Astrocyte of the hippocampus (primary cell): ENCODE results near the gene DSTN.

Experiments
- DNase-seq: peaks from one replicate; pipeline ENCODE4 v3.0.0; 2011; ENCODE audit warnings: low read depth, low spot score

The DSTN gene

DNA sequence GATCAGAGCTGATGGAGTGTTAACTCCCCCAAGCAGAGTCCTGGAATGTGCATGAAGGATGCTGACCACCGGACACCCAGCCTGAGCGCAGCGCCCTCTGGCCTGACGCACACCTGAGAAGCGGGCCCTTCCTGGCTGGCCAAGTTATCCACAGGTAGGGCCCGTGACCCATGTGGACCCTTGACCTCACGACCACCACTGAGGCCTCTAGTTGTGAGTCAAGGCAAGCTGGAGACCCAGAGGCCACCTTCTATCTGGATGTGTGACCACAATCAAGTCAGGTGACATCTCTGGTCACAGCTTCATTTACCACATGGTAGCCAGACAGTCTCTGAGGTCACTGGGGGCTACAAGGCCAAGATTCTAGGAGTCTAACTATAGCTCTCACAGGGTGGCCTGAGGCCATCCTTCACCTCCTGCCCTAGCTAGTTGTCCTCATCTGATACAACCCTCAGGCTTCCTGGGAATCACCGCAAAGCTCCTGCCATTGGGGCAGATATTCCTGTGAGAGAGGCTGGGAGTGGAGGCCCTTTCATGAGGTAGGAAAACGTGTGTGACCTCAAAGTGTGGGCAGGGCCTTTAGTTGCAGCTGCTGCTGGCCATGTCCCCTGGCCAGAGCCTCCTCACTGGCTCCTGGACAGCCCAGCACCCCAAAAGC is 53.1 kb downstream of the DSTN start:
- DNase-seq: no peak

DNA sequence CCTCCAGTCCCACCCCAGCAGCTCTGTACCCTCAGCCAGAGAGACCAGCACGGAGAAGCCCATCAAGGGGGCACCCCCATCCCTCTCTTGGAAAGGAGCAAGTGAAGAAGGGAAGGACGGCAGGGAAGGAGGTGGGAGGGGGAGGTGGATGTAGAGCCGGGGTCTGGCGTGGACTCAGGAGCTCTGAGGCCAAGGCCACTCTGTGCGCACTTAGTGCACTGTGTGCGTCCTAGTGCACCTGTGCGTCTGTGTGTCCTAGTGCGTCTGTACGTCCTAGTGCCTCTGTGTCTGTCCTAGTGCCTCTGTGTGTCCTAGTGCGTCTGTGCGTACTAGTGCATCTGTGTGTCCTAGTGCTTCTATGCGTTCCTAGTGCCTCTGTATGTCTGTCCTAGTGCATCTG is 54.2 kb downstream of the DSTN start:
- no peak for DNase-seq

DNA sequence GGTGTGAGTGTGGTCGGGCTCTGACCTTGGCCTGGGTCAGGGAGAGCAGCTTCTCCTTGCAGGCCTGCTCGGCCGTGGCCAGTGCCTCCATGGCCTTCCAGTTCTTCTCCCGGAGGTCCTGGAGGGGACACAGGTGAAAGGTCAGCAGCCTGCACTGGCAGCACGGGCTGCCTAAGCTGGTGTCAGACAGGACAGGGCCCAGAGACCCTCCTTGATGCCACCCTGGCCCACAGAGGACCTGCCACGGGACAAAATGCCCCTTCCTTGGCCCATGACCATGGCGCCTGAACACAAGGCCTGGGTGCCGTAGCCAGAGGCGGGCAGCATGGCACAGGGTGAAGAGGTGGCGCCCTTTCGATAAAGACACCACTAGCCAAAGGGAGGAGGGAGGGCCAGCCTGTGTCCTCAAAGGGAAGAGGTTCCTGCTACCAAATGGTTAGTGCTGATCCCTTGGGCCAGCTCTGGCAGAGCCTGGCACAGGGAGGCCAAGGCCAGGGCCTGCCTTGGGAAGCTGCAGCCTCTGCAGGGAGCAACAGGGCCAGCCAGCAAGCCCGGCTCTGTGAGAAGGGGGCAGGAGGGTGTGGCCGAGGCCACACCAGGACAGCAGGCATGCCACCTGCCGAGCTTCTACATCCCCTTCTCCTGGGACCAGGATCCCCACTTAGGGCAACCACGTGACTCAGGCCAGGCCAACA is 54.8 kb downstream of the DSTN start:
- no peak for DNase-seq

DNA sequence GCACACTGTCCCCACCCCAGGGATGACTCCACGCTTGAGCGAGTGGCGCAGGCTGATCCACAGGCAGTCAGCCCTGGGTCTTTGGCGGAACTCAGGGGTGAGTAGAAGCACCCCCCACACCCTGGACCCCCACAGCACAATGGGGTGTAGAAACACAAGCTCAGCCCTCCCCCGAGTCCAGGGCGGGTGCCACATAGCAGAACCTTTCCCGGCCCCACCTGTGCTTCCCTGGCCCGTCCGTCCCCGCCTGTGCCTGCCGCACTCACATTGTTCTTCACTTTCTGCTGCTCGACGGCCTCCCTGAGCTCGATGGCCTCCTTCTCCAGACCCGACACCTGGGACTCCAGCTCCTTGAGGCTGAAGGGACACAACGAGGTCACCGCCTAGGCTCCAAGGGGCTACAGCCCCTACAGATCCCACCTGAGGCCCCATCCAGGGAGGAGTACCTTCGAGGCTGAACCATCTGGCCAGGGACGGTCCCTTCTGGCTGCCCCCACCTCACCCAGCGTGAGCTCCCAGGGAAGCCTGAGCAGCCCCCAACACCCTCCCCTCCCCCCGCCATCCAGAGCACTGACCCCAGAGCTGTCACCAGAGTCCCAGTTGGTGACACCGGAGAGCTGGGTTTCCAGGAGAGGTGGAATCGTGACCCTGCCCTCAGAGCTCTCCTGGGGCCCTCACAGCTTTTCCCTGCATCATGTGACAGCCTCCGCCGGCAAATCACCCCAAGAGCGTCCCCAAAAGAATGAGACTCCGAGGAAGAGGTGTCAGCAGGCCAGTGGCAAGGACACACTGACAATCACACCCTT is 55.6 kb downstream of the DSTN start:
- no peak for DNase-seq

DNA sequence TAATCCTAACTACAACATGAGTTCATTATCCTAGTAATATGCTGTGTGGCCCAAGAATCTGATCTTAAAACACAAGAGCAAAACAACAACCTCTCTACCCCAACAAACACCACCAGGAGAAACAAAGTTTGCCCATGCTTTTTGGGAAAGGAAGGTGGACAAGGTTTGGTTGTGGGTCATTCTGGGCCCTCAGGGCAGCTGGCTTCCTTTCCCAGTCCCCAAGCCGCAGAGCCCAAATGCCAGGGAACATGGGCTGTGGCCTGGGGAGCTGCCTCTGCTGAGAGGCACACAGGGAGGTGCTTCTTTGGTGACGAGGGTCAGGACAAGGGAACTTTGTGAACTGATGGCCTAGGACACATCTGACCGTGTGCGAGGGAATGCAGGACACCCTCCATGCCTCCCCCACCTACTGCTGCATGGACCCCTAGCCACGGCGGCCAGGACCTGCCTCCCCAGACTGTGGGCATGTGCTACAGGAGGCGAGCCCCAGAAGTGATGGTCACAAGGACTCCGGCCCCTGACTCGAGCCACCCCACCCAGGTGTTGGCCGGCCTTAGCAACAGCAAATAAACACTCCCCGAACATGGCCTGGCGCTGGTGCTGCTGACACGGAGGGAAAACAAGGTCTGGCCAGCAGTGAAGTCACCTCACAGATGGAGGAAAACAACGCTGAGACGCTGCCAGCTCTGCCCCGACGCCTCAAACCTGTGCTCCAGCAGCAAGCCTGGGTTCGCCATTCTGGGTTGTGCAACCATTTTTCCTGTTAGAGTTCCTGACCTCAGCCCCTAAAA is 56.5 kb downstream of the DSTN start:
- DNase-seq: no peak

DNA sequence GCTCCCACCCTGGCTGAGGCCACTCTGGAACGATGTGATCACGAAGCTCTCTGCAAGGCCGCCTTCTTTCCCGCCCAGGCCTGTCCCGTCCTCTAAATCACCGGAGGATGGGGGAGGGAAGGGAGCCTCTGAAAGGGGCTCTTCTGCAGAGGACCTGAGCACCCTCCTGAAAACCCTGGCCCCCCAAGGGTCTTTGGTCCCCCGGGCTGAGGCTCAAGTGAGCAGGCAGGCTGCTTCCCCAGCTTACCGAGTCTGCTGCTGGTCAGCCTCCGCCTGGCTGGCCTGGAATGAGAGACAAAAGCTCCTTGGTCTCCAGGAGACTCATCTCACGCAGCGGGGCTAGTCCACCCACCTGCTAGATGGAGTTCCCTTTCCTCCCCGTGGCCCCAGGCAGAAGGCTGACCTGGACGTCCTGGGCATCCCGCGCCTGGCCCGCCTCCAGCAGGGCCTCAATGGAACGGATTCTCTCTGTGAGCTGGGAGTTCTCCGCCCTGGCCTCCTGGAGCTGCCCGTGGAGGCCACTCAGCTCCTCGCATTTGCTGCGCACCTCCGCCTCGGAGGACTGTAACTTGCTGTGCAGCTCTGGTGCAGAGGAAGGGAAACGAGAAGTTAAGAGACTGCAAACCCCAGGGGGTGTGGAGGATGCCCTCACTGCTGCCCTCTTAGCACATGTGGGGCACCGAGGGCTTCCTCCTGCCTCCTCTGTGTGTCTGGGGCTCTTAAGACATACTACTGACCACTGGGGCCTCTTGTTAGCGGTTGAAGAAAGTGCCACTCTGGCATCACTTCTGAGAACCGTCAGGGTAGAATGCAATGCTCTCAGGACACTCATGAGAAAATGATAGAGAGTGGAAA is 57.5 kb downstream of the DSTN start:
- no peak for DNase-seq

DNA sequence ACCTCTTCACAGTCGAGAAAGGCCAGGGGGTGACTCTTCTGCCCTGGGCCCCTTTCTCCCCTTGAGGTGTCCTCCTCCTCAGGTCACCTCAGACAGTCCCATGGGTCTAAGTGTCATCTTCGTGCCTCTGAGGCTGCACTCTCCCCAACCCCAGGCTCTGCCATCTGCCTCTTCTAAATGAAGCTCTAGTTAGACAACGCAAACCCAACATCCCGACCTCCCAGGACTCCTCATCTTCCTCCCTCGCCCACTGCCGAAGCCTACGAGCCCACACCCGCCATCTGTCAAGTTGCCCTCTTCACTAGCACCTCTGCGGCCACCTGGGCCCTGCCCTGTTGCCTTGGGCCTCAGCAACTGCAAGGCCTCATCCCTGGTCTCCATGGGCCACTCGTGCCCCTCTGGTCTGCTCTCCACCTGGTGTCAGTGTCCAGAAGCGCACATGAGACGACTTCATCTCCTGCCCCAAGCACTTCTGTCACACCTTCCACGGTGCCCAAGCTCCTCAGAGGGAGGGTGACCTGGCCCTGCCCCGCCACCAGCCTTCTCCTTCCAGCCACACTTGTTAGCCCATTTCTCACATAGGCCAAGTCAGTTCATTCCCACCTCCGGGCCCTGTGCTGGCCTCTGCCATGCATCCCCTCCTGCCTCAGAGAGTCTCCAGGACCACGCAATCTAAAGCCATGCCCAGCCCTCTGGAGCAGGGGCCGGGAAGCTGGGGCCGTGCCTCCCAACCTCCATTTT is 58.4 kb downstream of the DSTN start:
- no peak for DNase-seq

DNA sequence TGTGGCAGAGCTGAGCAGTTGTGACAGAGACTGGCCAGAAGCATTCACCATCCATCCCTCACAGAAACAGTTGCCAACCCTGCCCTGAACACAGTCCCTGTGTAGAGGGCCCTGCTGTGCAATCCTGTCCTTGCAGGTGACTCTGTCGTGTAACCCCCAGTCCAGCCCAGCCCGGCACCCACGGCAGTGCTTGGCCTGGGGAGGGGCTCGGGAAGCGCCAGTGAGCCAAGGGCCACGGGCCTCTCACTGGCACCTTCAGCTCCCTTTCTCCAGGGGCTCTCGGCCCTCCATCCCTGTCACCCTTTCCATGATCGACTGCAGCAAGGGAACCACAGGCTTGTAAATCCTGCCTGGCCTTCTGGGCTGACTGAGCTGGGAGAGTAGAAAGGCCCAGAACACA is 59.1 kb downstream of the DSTN start:
- no peak for DNase-seq

DNA sequence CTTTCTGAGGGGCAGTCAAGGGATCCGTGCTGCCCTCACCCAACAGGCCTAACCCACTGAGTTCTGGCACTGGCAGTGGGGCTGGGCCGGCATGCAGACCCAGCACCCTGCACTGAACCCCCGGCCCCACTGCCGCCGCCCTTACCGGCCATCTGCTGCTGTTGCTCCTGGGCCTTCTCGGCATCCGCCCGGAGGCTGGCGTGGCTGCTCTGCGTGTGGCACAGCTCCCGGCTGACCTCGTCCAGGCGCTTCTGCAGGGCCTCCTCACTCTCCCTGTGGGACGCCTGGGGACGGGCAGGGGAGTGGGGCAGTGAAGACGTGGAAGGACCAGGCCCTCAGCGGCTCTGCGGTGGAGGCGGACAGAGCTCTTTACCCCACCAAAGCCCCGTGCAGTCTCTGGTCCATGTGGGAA is 59.8 kb downstream of the DSTN start:
- DNase-seq: no peak

DNA sequence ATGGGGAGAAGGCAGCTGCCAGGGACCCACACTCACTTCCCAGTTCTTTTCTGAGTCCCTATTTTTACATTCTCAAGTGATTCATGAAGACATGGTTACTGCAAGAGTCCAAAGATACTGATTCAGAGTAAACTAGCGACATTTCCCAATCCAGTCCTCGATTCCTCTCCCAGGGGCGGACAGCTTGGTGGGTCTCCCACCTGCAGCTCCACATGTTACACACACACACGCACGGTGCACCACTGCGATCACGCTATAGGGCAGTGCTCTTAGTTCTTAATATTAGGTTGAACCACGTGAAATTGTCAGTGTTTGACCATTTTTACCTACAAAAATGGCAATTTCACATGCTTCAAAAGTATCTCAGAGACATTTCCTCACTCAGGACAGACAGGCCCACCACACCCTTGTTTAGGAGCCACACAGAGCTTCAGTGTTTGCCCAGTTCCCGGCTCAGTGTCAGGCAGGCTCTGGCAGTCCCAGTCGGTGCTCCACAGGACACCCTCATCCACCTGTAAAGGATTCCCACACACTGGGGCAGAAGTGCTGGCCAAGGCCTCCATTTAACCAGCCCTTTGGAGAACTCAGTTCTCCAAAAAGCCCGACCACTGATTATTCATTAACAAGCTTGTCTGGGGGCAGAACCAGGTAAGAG is 60.4 kb downstream of the DSTN start:
- no peak for DNase-seq

DNA sequence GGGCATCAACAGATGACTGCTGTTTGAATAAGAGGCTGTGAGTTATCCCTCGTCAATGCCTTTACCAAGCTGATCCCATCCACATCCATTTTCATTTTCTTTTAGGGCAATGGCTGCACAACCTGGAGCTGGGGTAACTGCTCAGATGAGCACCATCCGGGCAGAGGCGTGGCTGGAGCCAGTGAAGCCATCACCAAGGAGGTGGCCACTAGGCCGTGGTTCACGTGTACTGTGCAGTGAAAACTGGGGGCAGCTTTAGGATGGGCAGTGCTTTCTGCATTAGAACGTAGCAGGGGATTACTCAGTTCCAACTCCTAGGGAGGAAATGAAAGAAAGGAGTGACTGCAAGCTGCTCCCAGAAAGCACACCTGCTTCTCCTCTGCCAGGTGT is 60.9 kb downstream of the DSTN start:
- no peak for DNase-seq

DNA sequence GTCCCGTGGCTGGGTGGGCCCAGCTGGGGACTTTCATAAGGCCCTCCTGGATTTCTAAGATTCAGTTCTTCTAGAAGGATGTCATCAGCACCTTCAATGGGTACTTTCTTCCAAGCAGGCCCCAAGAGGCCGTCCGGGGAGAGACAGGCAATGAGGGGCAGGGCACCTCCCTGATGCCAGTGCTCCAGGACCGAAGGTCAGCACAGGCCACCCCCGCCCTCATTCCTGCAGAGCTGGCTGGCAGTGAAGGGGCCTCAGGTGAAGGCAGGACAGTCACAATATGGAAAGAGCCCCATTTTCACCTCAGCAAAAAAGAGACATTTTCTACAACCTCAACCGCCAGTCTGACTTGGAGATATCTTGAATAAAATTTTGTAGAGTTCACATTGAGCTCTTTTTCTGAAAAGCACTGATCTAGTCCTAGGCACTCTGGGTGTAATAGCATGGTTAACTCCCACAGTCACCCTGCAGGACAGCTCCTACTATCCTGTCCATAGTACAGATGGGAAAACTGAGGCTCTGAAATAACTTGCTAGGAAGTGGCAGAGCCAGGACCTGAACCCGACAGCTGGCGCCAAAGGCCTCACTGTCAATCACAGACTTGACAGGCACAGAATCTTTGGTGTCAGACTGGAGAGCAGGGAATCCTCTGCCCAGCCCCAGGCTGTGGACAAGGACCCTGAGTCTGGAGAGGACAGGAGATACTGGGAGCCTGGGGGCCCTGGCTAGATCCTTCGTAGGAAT is 61.9 kb downstream of the DSTN start:
- no peak for DNase-seq

DNA sequence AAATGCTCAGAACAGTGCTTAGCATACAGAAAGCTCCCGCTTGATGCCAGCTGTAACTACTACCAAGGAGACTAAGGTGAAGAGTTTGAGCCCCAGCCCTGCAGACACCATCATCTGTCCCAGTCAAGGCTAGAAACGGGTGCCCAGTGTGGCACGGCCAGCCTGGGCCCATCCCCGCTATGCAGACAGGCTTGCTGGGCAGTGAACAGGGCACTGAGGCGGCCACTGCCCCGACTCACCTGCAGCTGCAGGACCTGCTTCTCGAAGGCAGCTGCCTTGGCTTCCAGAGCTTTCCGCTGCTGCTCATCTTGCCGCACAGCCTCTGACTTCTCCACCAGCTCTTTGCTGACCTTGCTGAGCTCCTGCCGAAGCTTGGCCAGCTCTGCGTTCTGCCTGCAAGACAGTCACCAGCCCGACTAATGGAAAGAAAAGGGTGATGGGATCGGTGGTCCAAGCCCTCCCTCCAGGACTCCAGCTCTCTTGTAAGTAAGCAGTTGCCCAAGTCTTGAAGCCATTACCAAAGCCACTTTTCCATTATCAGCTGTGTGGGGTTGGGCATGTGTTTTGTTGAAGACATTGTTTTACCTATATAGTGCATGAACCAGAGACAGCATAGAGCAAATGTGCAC is 63.5 kb downstream of the DSTN start:
- DNase-seq: no peak

DNA sequence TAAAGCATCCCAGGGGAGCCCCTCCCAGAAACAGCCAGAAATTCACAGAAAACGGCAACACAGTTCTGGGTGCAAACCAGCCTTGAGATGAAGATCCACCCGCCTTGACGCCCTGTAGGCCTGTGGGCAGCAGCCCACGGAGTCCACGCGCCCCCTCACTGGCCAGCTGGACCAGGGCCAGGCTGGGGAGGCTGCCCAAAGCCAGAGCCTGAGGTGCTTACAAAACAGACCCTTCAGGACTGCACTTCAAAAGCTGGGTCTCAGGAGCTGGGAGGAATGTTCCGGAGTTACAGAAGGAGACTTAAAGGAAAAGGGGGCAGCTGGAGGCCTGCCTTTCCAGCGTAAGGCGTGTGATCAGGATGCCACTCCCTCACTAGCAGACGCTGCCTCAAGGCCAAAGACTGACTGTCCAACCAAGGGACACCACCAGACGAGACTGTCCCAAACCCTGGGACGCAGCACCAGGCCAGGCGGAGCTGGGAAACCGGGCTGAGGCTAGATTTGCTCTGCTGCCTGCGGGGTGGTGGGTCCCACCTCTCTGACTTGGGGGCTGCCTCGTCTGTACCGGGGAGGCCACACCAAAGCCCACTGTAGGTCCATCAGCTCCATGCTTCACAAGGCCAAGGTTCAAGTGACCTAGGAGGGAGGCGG is 64.1 kb downstream of the DSTN start:
- DNase-seq: no peak

DNA sequence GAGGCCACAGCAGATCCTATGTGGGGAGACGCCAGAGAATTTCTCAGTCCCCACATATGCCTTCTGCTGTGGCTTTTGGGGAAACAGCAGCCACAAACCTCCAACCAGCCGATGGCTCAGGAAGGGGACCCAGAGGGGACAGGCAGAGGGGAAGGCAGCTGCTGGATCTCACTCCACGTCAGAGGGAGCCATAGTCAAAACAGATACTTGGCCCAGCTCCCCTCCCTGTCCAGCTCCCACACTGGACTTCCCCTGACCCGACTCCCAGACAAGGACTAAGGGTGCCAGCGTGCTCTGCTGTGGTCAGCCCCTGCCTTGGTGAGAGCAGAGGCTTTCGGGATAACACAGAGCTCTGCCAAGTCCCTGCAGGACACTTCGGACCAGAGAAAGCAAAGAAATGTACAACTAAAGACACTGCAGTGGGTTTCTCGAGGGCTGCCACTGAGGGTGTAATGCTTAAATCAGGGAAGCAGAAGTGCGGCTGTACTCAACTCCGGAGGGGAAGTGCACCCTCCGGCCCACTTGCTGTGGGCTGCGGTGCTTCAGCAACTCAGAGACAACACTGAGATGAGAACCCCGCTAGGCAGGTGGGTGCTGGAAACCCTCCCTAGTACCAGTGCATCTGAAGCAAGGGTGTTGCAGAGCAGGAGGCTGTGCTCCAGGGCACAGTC is 64.9 kb downstream of the DSTN start:
- no peak for DNase-seq

DNA sequence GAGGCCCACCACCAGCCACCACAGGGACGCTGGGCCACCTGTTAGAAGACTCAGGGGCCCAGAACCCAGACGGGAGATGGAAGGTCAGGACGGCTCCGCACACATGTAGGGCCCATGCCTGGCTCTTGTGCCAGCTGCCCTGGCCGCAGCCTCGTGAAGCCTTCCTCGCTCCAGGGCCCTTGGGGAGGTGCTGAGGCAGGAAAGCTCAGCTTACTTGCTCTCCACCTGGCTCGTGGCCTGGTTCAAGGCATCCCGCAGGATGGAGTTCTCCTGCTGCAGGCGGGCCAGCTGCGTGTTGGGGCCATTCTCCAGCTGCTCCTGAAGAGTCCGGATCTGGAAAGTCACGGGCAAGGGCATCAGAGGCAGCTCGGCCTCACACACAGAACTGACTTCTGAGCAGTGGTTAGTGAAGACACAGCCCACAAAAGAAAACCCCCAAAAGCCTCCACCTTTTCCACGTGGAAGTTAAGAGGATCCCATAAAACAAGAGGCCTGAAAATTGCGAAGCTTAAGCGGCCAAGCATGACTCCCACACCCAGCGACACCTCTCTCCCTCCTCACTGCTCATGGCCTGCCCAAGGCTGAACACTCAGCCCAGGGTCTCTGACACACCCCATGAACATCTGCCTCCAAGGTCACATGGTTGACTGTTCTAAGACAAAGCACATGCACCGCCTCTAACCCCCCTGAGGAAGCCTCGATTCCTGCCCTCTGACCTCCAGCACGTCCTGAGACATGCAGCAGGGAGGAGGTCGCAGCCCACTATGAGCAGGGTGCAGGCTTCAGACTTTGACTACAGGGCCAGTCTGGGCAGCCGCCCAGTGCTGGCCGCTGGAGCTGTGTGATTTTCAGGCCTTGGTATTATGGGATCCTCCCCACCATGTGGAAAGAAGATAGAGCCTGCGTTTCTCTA is 65.7 kb downstream of the DSTN start:
- DNase-seq: no peak
